SK-N-MC (cell line): ENCODE measurements around the gene NRP1.

ENCODE experiments used
- EZH2 ChIP-seq: fragments of 200-600 bp; sonication (generic); IDR thresholded peaks from one replicate; pipeline ENCODE4 v1.6.1; 2017; ENCODE audit warnings: antibody characterized with exemption
- FOXP2 ChIP-seq: optimal IDR thresholded peaks from 2 replicates; pipeline ENCODE3; 2011; ENCODE audit warnings: mild to moderate bottlenecking, moderate library complexity; ENCODE audit not compliant: insufficient read depth; ENCODE audit errors: extremely low read length, control extremely low read depth
- POLR2AphosphoS5 ChIP-seq: IDR thresholded peaks from 2 replicates; pipeline ENCODE4 v1.6.1; 2012; ENCODE audit warnings: mild to moderate bottlenecking, low read depth, low read length, borderline replicate concordance

GRCh38 chr10:33243703-33244102 is 90.8 kb downstream of the NRP1 start:
- TF ChIP-seq POLR2AphosphoS5 (no peak), EZH2 (no peak), FOXP2 (no peak)
